ENCODE measurements around the gene LPP. TPM values are rescaled to one million over a fixed set of nuclear protein-coding genes. Genes with fewer than 3 reads are reported as not detected.

LPP gene
- total and polyA plus RNA-seq, 9 of the 15 experiments (the other 6 are each of a cell fraction or from before 2014, with no cell fraction given), result 0.07 to 0.18 TPM; not detected in 7

GRCh38 chr3:188721312-188721711 is 567.4 kb downstream of the LPP start (continued):
- TF ChIP-seq POLR2AphosphoS2 (IDR thresholded peaks at IDR 0.05; ENCODE audit: low read length), result no peak
- TF ChIP-seq SUPT5H (IDR thresholded peaks at IDR 0.05), result no peak
- TF ChIP-seq HNRNPK (IDR thresholded peaks at IDR 0.05; ENCODE audit: low read depth, low read length, poor library complexity, severe bottlenecking), result no peak

- in situ Hi-C loops (cut with MboI) (no loop called here), intact Hi-C loops (cut with micrococcal nuclease) (no loop called here)
- FAIRE-seq (no peak), DNase-seq (ENCODE audit: extremely low read depth in 1 of 4, low spot score in 3 of 4) (no peak), ATAC-seq (no peak)
- BruUV-seq (replicated peaks), result no TSS peak
- CTCF ChIA-PET (ENCODE audit: low intra/inter-chr PET ratio), result no interaction called here
- Histone ChIP-seq H3K4me3 (no peak overlapping the region), H3K9me1 (ENCODE audit: control insufficient read depth, insufficient read depth, low read length) (no peaks in the 10 kb centered on the region), H2AFZ (ENCODE audit: low read depth, low read length) (no peak overlapping the region), H3K27me3 (ENCODE audit: control insufficient read depth in 2 of 2, insufficient read depth in 2 of 2, low read length in 2 of 2) (no peaks in the 10 kb centered on the region), H3K27ac (ENCODE audit: extremely low read depth, low read depth, low read length) (no peak overlapping the region), H3K36me3 (ENCODE audit: control insufficient read depth, insufficient read depth, low read length) (no peaks in the 10 kb centered on the region), H3K79me2 (ENCODE audit: control insufficient read depth, insufficient read depth, low read length) (no peaks in the 10 kb centered on the region), H3K9ac (ENCODE audit: insufficient read depth in 1 of 2, low read depth in 2 of 2, low read length in 2 of 2) (no peak overlapping the region), H3K9me3 (replicated peaks; ENCODE audit: control insufficient read depth, insufficient read depth, low read depth, low read length) (no peaks in the 10 kb centered on the region), H3K4me1 (replicated peaks in 1 of 2; ENCODE audit: control insufficient read depth in 2 of 2, insufficient read depth in 2 of 2, low read length in 2 of 2) (no peaks in the 10 kb centered on the region), H3K4me2 (ENCODE audit: insufficient read depth, low read length) (no peak overlapping the region), H4K20me1 (replicated peaks; ENCODE audit: control insufficient read depth, insufficient read depth, low read length) (no peaks in the 10 kb centered on the region)
- POLR2A ChIA-PET, result no interaction called here
- no peak for TF ChIP-seq PRMT5 (CRISPR knock-in tag; IDR thresholded peaks at IDR 0.05)
- no peak for TF ChIP-seq POLR2B (IDR thresholded peaks at IDR 0.05; ENCODE audit: low read depth, partially characterized antibody)
- no peak for TF ChIP-seq ZNF23 (CRISPR knock-in tag; IDR thresholded peaks at IDR 0.05)
- no peak for TF ChIP-seq RBM39 (optimal IDR thresholded peaks at IDR 0.05; ENCODE audit: low read depth, low read length)
- TF ChIP-seq SMAD1 (IDR thresholded peaks at IDR 0.05; ENCODE audit: low read depth, low read length, partially characterized antibody), result no peak
- WGBS (ENCODE audit: insufficient coverage, low coverage, missing lambda C conversion rate), result 5% methylated on average over 3 of the region's 3 CpGs
Measured at GRCh38 chr3:188721990-188722389, 568.0 kb downstream of the LPP start.

Measured in K562 (cell line).